Activated naive CD4-positive, alpha-beta T cell (primary cell): Measurements from ENCODE around the gene SH2D1B.
"Not testable (repeated sequence)": the region's sequence is repeated elsewhere in the genome, so short reads cannot be mapped to it uniquely, and the experiment has no call there.

Source experiments
- DNase-seq, 4 experiments: peaks; one replicate each; lab custom pipeline; 2025; lab: John Stamatoyannopoulos, UW

The SH2D1B gene

GRCh38 chr1:162361349-162361748 lies 50.6 kb downstream of the SH2D1B start:
- DNase-seq: no peak

GRCh38 chr1:162360874-162361260 lies 51.1 kb downstream of the SH2D1B start:
- no peak for DNase-seq

- DNase-seq: no peak
These were observed 51.6 kb downstream of the SH2D1B start for GRCh38 chr1:162360237-162360873.

DNA sequence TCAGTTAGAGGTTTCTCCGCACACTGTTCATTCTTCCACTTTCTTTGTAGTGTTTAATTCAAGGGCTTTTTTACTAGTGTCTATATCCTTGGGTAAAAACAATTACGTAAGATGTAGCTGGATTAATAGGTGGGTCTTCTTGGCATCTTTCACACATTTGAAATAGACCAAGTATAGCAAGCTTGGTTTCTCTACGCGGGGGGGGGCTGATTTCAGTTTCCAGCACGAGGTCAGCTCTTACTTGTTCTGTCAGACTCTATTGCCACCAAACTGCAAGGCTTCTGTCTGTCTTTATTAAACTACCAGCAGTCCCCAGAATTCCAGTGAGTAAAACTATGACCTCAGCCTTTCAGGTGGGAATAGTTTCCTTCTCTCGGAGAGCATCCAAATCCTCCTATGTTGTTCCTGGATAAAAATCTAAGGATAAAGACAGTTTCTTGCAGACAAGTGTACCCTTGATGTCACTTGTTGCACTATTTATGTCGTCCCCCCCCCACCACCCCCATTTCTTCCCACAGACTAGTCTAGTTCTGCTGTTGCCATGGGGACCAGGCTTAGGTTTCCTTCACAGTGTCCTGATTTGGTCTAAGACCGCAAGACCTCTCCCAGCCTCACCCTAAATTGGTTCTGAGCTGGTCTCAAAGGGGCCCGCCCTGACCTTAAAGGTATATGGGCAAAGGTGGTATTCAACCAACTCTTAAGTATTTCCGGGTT lies 52.3 kb downstream of the SH2D1B start:
- DNase-seq: no peak

GRCh38 chr1:162358928-162359327 lies 53.0 kb downstream of the SH2D1B start:
- no peak for DNase-seq

- DNase-seq: no peak
These were observed 54.2 kb downstream of the SH2D1B start for GRCh38 chr1:162357681-162358266.

GRCh38 chr1:162353702-162354101 lies 58.2 kb downstream of the SH2D1B start:
- DNase-seq: no peak

DNA sequence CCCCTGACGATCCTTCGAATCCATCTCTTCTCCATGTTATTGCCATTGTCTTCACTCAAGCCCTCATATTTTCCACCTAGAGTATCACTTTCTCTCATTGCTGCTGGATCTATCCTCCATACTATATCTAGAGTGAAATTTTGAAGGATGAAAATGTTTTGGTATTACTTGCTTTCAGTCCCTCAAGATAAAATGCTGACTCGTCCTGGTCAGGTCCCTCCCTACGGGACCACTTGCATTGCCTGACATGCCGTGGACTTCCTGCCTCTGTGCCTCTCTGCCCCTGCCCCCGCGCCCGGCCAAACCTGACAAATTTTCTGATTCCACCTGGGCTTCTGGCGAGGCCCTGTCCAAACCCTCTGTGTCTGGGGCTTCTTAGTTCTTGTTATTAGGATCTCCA lies 58.9 kb downstream of the SH2D1B start:
- DNase-seq: no peak

DNA sequence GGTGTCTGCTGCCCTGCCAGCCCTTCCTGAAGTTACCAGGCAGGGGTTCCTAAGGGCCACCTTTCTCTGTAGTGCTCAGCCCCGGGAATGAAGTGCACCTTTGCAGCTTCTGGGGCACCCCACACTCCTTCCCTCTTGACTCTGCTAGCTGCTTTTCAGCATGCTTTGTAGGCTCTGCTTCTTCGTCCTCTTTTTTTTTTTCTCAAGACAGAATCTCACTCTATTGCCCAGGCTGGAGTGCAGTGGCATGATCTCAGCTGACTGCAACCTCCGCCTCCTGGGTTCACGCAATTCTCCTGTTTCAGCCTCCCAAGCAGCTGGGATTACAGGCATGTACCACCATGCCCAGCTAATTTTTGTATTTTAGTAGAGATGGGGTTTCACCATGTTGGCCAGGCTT lies 60.1 kb downstream of the SH2D1B start:
- not testable (repeated sequence) for DNase-seq

DNA sequence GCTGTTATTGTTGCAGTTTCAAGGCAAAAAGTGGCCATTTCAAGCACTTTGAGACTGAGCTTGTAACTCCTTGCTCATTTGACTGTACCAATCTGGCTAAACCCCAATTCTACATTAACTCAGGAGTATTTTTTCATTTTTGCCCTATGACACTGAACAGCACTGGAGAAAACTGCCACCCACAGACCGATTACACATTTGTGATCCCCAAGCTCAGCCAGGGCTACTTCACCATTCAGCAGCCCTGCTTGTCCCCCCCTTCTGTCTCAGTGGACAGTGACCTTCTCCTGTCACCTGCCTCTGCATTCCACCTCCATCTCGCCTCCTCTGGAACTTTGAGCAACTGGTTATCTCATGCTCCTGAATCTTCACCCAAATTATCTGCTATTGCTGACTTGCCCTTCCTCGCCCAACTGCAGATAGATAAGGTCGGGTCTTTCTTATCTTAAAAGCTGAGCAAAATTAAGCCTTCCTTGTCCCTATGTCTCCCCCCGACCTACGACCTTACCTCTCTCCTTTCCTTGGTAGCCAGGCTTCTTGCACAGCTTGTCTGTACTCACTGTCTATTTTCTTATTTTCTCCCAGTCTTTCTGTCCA lies 60.6 kb downstream of the SH2D1B start:
- DNase-seq: no peak

GRCh38 chr1:162349635-162350330 lies 62.2 kb downstream of the SH2D1B start:
- no peak for DNase-seq

GRCh38 chr1:162347281-162347680 lies 64.7 kb downstream of the SH2D1B start:
- DNase-seq: no peak
